Upper lobe of left lung (tissue), 6 donors: ENCODE results near the gene TBC1D17. TPM values are rescaled to one million over a fixed set of nuclear protein-coding genes. Genes with fewer than 3 reads are reported as not detected.

Experiments used
- ATAC-seq, 2 donors: fragments of 200-7000 bp; cut with Tn5 transposase; one replicate each; pipeline ENCODE4 v1.9.1; 2022; ENCODE audit warnings: mild to moderate bottlenecking in 2 of 2, moderate library complexity in 2 of 2; ENCODE audit not compliant: low FRiP score in 2 of 2
- DNase-seq, 2 donors: peaks; one replicate each; pipeline ENCODE4 v3.0.0-alpha.2; 2019 to 2020
- H3K27ac ChIP-seq, 4 donors: fragments of 200-600 bp; sonication (generic); one replicate each; pipeline ENCODE4 v1.5.1; 2016 to 2019
- H3K27me3 ChIP-seq, 4 donors: fragments of 200-600 bp; sonication (generic); one replicate each; pipeline ENCODE4 v1.5.1; 2017 to 2019
- H3K36me3 ChIP-seq, 4 donors: fragments of 200-600 bp; sonication (generic); one replicate each; pipeline ENCODE4 v1.5.1; 2016 to 2019
- H3K4me1 ChIP-seq, 4 donors: fragments of 200-600 bp; sonication (generic); one replicate each; pipeline ENCODE4 v1.5.1; 2018 to 2019
- H3K4me3 ChIP-seq, 4 donors: fragments of 200-600 bp; sonication (generic); one replicate each; pipeline ENCODE4 v1.5.1; 2017 to 2019; ENCODE audit warnings: mild to moderate bottlenecking in 2 of 4, moderate library complexity in 1 of 4
- H3K9me3 ChIP-seq, 4 donors: fragments of 200-600 bp; sonication (generic); one replicate each; pipeline ENCODE4 v1.5.1; 2018 to 2019
- EP300 ChIP-seq, 4 donors: sonication (generic); formaldehyde crosslinking; IDR thresholded peaks; one replicate each; pipeline ENCODE4 v1.5.1; 2017; ENCODE audit warnings: antibody characterized with exemption in 4 of 4, control low read depth in 2 of 4
- POLR2A ChIP-seq, 4 donors: fragments of 450-650 bp; IDR thresholded peaks; one replicate each; pipeline ENCODE4 v1.5.1; 2016 to 2017; ENCODE audit warnings: antibody characterized with exemption in 4 of 4, mild to moderate bottlenecking in 2 of 4
- POLR2AphosphoS5 ChIP-seq, 2 donors: sonication (generic); formaldehyde crosslinking; IDR thresholded peaks; one replicate each; pipeline ENCODE4 v1.5.1; 2017; ENCODE audit warnings: antibody characterized with exemption in 2 of 2
- WGBS, 2 donors: methylation state at CpG; one replicate each; pipeline ENCODE4 v1.1.5; 2017 to 2018; 5-methylcytosine and 5-hydroxymethylcytosine counted together
- total RNA-seq, 6 donors: library from RNA; depleted of rRNA in 4 of 6; stranded (reverse); fragments of >200 nt in 4 of 6; gene quantifications; one replicate each; pipeline versions ENCODE4 v1.1.0 to v1.2.1, GENCODE V29; 2016 to 2021
- TF ChIP-seq, protein P1 (sequence below), 6 experiments: fragments of 450-650 bp in 4 of 6; fragments of 200-600 bp in 2 of 6; sonication (generic) in 2 of 6; IDR thresholded peaks; one replicate each; pipeline ENCODE4 v1.5.1; 2016 to 2019; ENCODE audit warnings: antibody characterized with exemption in 6 of 6
- donor health status: DM: no; HTN: no; CAD: no; lungs with moderate emphysema.
- donor health status: DM: no; HTN: yes; CAD: no; lungs with severe emphysema.

TBC1D17 gene
- total RNA-seq, 6 donors from 2014 or later: 22.9 to 140 (median 61.2) TPM

DNA sequence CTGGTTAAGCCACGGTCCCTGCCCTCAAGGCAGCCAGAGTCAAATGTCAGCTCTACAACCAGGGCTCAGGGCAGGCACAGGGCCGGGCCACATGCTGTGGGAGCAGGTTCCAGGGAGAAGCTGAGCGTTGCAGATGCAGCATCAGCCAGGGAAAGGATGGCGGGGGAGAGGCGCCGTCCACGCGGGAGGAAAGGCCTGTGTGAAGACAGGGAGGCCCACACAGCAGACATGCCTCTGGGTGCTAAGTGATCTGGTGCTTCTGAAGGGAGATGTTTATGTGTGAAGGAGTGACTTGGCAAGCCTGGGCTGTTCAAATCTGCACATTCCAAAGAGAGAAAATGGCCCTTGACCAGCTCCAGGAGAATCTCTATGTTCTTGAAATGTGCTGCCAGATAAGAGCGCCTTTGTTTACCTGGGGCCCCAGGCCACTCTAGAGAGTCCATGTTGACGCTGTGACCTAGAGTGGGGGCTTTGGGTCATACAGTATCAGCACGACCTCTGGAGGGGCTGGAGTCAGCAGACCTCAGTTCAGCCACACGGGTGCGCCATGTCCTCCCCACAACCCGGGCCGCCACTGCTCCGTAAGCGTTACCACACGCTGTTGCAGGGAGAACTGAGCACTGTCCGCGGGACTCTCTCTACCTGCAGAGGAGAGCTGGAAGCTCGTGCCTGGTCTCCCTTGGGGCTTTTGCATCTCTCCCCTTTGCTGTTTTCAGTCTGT, 35.6 kb downstream of the TBC1D17 start:
- peaks cover 0 to 58% (median 35%) of the 10 kb centered on the region in 4 donors for H3K36me3 ChIP-seq
- ATAC-seq (no peak), DNase-seq (peak in 1 of 2 donors; percentile 69)
- H3K27me3 ChIP-seq: no peaks in the 10 kb centered on the region
- H3K4me3 ChIP-seq: no peak overlapping the region
- H3K4me1 ChIP-seq: peaks cover 5 to 24% (median 8%) of the 10 kb centered on the region in 4 donors
- H3K27ac ChIP-seq: peak overlapping the region in 1 of 4 donors; percentile 15
- WGBS, 2 donors: 68 to 76% methylated on average over 14 to 21 of the region's 21 CpGs
- no peaks in the 10 kb centered on the region for H3K9me3 ChIP-seq
- TF ChIP-seq POLR2AphosphoS5 (IDR thresholded peaks at IDR 0.05): no peak
- no peak for TF ChIP-seq POLR2A (IDR thresholded peaks at IDR 0.05)
- no peak for TF ChIP-seq EP300 (IDR thresholded peaks at IDR 0.05)
- TF ChIP-seq, protein P1, sequence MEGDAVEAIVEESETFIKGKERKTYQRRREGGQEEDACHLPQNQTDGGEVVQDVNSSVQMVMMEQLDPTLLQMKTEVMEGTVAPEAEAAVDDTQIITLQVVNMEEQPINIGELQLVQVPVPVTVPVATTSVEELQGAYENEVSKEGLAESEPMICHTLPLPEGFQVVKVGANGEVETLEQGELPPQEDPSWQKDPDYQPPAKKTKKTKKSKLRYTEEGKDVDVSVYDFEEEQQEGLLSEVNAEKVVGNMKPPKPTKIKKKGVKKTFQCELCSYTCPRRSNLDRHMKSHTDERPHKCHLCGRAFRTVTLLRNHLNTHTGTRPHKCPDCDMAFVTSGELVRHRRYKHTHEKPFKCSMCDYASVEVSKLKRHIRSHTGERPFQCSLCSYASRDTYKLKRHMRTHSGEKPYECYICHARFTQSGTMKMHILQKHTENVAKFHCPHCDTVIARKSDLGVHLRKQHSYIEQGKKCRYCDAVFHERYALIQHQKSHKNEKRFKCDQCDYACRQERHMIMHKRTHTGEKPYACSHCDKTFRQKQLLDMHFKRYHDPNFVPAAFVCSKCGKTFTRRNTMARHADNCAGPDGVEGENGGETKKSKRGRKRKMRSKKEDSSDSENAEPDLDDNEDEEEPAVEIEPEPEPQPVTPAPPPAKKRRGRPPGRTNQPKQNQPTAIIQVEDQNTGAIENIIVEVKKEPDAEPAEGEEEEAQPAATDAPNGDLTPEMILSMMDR (IDR thresholded peaks at IDR 0.05): peak in 1 of 6 experiments; percentile 10

DNA sequence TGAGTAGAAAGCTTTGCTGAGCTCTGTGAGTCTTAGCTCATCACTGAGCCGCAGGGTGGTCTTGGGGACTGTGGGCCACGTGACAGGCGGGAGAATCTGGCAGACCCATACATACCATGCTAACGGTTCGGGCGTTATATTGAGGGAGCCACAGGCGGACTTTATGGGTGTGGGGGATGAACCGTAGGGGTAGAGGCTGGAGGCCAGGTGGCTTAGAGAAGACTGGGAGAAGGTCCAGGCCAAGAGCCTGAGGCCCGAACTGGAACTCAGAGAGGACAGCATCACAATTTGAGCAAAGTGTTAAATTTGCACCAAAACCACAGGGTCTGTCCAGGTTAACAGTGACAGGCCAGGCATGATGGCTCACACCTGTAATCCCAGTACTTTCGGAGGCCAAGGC, 36.2 kb downstream of the TBC1D17 start:
- Histone ChIP-seq H3K27ac (no peak overlapping the region), H3K27me3 (no peaks in the 10 kb centered on the region), H3K9me3 (no peaks in the 10 kb centered on the region), H3K4me3 (no peak overlapping the region), H3K36me3 (peaks cover 0 to 56% (median 29%) of the 10 kb centered on the region in 4 donors), H3K4me1 (peaks cover 5 to 24% (median 8%) of the 10 kb centered on the region in 4 donors)
- DNase-seq (no peak), ATAC-seq (no peak)
- WGBS, 2 donors: 88 to 90% methylated on average over 10 of the region's 10 CpGs
- TF ChIP-seq EP300 (IDR thresholded peaks at IDR 0.05) (no peak), POLR2A (IDR thresholded peaks at IDR 0.05) (no peak), POLR2AphosphoS5 (IDR thresholded peaks at IDR 0.05) (no peak)
- TF ChIP-seq, protein P1 (IDR thresholded peaks at IDR 0.05): no peak

DNA sequence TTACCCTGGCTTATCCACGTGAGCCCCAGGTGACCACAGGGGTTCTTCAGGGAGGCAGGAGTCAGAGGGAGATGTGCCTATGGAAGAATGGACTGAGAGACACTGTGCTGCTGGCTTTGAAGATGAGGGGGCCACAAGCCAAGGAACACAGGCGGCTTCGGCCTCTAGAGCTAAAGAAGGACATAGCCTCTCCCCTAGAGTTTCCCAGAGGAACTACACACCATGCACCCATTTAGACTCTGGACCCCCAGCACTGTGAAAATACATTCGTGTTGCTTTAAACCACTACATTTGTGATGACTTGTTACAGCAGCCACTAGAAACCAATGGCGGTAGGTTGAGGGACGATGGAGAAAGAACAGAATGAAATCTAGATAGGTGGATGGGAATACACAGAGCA, 37.8 kb downstream of the TBC1D17 start:
- H3K9me3 ChIP-seq: no peaks in the 10 kb centered on the region
- TF ChIP-seq POLR2A (IDR thresholded peaks at IDR 0.05) (no peak), POLR2AphosphoS5 (IDR thresholded peaks at IDR 0.05) (no peak)
- TF ChIP-seq, protein P1 (IDR thresholded peaks at IDR 0.05): peak in 1 of 6 experiments; percentile 12
- DNase-seq: no peak
- peaks cover 5 to 24% (median 8%) of the 10 kb centered on the region in 4 donors for H3K4me1 ChIP-seq
- 93 to 99% methylated on average over 6 of the region's 6 CpGs for WGBS, 2 donors
- peaks cover 0 to 52% (median 21%) of the 10 kb centered on the region in 4 donors for H3K36me3 ChIP-seq
- H3K27ac ChIP-seq: no peak overlapping the region
- H3K27me3 ChIP-seq: no peaks in the 10 kb centered on the region
- ATAC-seq: no peak
- no peak overlapping the region for H3K4me3 ChIP-seq

DNA sequence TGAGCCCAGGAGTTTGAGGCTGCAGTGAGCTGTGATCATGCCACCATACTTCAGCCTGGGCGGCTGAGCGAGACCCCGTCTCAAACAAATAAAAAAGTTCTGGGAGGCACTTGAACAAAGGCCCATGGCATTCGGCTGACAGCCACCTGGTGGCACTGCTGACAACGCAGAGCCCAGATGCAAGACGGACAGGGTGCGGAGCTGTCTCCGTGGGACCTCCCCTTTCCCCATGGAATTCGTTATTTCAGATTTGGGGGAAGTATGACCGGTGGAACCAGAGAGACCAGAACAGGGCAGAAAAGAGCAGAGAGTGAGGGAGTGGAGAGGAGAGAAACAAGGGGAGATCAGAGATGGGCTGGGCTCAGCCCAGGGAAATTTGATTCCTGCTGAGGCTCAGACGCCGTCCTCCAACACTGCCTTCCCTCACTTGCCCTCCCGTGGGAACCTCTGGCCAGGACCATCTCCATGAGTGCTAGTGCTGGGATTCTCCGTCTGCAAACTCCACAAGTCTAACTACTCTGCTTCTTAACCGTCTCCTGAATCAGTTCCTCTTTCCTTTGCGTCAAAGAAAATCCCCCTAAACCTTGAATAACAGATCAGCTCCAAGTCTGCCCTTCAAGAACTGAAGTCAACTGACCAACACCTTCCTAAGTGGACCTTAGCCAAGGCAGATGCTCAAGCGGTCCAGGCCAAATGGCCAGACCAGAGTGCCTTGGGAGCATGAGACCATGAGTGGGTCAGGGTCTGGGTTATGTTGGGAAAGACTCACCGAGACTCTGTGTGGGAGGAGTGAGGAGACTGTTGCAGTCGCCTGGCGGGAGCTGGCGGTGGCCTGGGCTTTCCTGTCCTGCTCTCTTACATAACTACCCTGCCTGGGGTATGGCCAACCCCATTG, 39.6 kb downstream of the TBC1D17 start:
- Histone ChIP-seq H3K4me1 (peaks cover 0 to 10% (median 0%) of the 10 kb centered on the region in 4 donors), H3K4me3 (no peak overlapping the region), H3K27me3 (no peaks in the 10 kb centered on the region), H3K36me3 (peaks cover 0 to 65% (median 32%) of the 10 kb centered on the region in 4 donors), H3K9me3 (no peaks in the 10 kb centered on the region), H3K27ac (peak overlapping the region in 1 of 4 donors; percentile 6)
- DNase-seq (peak in 1 of 2 donors; percentile 57), ATAC-seq (peak in 1 of 2 donors; percentile 28)
- TF ChIP-seq, protein P1 (IDR thresholded peaks at IDR 0.05): peak in 2 of 6 experiments; percentile 6 to 11
- TF ChIP-seq POLR2A (IDR thresholded peaks at IDR 0.05) (no peak), POLR2AphosphoS5 (IDR thresholded peaks at IDR 0.05) (no peak)
- WGBS, 2 donors: 71 to 79% methylated on average over 21 of the region's 21 CpGs
